Epidermal melanocyte (primary cell): Measurements from ENCODE around the gene COL6A3.

ENCODE experiments used
- DNase-seq: peaks from one replicate; pipeline ENCODE4 v3.0.0; 2011; ENCODE audit warnings: low spot score; ENCODE audit not compliant: insufficient read length

Gene COL6A3

DNA sequence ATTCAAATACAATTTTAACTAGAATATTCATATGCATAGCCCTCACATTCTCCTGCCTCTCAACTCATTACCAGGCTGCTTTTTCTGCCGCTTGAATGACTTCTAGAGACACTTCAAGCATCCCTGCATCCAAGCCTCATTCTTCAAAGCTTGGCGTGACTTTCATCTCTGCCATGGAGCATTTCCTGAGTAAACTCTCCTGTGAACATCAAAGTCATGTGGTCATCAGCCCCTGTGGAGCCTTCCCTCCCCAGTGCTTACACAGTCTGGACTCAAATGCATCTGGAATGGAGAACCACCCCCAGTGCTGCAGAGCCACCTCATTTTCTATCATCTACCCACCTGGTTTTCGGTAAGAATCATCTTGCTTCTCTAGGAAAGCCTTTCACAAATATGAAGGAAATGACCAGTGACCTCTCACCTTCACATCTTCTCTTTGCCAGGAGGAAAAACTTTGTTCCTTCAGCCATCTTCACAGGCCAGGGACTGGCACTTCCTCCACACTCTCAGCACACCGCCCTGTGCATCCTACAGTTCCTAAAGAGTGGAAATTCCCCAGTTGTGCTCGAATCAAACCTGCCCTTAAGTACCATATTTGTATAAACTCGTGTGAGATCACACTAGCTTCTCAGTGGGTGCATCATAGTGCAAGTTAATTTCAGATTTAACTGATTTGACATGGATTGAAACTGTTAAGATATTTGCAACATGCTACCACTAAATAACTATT lies 116.4 kb downstream of the COL6A3 start:
- no peak for DNase-seq

DNA sequence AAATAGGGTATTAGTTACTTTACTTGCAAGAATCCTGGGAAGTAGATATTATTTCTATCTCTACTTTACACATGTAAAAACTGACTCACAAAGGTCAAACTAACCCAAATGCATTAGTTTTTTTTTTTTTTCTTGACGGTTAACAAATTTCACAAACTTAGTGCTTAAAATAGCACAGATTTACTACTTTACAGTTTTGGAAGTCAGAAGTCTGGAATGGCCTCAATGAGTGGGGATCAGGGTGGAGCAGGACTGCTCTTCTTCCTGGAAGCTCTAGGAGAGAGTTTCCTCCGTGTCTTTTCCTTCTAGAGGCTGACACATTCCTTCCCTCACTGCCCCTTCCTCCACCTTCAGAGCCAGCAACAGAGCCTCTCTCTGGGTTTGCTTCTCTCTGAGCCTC lies 117.2 kb downstream of the COL6A3 start:
- no peak for DNase-seq

DNA sequence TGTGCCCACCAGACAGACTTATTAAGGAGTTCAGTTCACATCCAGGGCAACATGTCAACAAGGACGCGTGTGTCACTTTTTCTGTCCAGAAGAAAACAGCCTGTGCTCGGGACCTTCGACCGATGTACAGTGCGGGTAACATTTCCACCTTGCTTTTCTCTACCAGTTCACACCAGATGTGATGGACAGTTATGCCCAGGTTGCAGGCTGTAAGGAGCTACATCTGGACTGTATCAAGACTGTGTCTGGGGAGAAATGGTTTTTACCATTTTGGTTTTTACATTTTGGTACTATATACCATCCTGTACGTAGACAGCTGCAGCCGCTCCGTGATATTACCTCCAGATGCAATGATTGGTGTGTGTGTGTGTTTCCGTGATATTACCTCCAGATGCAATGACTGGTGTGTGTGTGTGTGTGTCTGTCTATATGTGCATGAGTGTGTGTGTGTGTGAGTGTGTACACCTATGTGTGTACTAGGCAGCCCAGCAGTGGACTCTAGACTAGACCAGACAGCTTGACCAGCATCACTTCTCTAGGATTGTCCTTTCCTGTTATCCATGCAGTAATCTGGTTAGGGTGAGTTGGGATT lies 118.0 kb downstream of the COL6A3 start:
- no peak for DNase-seq

DNA sequence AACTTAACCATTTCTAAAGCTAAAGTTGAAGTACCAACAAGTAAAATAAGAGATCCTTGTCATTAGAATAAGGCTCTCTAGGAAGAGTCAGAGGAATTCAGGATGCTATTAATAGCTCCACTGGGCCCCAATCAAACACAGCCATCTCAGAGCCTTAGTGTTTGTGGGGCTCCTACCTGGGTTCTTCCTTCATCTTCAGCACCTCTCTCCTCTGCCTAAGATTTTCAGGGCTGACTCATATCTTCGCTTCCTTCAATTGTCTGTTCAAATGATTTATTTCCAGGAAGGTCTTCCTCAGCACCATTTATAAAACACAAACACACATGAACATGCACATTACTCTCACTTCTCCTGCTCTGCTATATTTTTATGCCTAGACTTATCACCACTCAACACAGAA lies 119.5 kb downstream of the COL6A3 start:
- DNase-seq, result no peak

DNA sequence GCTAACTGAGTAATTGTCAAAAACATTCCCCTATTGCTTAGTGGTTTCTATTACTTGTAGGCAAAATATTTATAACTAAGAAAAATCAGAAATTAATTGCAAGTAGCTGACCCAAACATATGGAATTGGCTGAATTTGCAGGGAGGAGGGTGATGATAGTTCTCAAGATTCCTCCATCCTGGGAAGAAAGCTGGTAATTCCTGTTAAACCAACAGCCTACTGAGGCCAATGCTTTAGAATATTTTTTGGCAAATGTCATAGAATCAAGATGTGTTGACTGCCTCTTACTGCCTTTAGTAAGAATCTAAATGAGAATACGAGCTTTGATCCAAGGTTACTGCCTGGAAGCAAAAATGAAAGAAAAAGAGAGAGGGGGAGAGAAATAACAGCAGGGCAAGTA lies 120.0 kb downstream of the COL6A3 start:
- no peak for DNase-seq

DNA sequence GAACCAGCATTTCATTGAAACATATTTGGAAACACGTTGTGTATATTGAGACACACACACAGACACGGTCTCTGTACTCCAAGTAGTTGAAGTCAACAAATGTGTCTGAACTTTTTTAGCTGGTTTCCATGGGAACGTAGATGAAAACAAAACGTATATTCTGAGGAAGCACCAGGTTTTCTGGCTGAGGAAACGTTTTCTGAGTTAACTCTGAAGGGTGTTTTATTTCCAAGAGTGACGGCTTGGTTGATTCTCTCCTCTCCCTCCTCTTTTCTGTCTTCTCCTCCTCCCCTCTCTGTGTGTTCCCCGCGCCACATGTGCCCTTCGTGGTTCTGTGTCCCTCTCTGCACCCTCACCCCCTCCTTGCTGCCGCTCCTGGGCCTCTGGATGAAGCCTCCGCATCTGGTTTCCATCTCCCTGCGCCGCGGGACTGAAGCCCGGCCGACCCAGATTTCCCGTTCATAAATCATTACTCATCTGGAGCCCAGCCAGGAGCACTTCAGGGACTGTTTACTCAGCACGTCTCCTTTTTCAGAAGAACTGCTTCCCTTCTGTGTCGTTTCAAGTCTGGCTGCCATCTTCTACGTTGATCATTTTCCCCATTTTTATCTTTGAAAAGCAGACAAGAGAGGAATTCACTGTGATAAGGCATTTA lies 122.7 kb downstream of the COL6A3 start:
- peak; percentile 82 for DNase-seq

DNA sequence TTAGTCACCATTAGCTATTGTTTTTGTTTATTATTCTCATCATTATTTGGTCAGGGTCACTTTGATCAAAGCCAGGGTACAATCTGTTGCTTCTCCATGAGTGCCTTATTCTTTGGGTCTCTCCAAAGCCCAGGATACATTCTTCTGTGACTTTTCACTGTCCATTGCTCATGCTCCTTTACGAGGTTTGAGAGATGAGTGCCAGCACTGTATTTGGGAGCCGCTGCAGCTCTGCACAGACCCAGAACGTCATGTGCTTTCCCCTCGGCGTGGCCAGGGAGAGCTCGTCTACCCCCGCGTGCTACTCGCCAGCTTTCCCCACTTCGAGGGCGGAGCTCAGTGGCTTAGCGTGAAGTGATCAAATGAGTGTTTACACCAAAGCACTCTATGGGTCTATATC lies 123.7 kb downstream of the COL6A3 start:
- no peak for DNase-seq

DNA sequence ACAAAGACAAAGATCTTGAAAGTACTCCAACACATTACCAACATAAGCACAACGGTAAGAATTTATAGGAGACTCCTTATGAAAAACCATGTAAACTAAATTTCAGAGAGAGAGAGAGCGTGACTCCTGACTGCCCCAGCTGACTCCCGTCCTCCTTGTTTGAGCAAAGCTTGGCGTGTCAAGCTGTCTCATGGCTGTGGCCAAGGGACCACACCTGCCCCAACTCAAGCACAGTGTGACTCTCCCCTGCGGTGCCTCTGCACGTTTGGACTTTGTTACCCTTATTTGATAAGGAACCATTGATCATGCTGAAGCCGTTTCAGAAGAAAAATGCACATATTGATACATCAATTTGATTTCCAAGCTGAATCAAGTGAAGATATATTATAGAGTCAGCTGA lies 124.8 kb downstream of the COL6A3 start:
- DNase-seq, result no peak

DNA sequence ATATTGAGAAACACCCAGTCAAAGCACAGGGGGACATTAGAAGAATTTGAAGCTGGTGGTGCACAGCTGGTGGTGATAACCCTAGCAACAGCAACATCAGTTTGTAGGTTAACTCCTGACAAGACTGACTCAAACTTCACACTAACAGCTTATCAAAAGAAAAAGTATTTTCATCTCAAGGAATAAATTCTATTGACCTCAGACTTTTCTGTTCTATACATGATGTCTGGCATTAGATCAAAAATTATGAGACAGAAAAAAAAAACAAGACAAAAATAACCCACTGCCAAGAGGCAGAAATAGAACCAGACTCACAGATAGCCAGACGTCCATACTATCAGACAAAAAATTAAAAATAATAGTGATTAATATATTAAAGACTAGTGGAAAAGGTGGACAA lies 126.1 kb downstream of the COL6A3 start:
- no peak for DNase-seq

DNA sequence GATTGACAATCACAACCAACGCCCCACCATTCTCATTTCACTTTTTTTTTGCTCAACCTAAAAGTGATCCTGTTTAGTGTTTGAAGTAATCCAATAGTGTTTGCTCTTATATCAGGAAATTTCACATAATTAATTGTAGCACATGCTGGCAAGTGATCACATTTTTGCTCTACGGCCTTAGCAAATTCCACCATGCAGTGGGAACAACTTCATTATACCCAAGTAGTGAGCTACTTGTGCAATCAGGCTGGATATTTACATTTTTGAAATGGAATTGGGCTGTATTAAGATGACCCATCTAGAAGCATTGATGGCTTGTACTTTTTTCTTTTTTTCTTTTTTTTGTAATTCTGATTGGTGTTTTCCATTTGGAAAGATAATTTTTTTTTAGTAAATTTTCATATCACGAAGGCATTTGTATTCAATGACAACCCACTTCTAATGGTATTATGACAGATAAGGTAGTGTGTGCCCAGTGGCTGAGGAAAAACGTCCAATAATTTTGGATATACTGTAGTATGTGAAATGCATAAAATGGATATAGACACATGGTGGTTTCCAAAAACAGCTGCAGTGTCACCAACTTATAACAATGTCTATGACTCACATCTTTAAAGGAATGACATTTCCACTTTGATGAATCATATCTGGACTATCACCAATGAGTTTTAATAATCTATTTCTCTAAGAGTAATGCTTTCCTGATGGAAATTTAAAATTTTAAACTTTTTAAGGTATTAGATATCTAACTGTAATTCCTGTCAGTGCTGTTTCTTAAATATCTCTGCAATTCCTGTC lies 130.6 kb downstream of the COL6A3 start:
- DNase-seq, result no peak

DNA sequence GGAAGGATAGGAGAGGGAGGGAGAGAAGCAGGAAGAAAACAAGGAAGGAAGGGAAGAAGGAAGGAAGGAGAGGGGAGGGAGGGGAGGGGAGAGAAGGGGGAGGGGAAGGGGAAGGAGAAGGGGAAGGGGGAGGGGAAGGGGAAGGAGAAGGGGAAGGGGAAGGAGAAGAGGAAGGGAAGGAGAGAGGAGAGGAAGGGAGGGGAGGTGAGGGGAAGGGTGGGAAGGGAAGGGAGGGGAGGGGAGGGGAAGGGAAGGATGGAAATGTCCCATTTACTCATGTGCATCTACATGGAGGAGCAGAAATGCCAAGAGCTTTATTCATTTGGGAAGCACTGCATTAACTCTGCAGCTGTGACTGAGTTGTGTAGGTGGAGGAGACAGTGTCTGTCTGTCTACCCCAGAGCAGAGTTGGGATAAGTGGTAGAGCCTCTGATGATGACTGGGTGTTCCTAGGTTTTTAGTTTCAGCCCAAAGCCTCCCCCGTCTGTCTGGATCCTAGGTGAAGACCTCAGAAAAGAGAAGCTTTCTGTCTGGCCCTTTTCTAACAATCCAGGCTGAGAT lies 131.3 kb downstream of the COL6A3 start:
- no peak for DNase-seq

DNA sequence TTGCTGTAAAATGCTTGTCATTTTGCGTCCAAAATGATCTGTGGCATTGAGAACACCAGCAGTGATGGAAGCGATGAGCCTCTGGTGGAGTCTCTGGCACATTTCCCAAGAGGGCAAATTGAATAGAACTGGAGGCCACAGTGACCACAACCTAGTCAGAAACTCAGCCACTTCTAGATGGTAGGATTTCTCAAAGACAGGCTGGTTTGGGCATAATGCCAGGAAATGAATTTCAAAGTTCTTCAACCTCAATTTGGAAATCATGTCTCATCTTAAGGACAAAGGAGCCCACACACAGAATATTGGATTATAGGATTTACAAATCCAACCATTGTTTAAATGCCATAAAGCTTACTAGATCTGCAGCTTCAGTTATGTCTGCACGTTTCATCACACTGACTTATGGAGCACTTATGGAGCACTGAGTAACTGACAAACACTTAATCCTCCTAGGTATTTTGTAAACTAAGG lies 132.1 kb downstream of the COL6A3 start:
- no peak for DNase-seq

DNA sequence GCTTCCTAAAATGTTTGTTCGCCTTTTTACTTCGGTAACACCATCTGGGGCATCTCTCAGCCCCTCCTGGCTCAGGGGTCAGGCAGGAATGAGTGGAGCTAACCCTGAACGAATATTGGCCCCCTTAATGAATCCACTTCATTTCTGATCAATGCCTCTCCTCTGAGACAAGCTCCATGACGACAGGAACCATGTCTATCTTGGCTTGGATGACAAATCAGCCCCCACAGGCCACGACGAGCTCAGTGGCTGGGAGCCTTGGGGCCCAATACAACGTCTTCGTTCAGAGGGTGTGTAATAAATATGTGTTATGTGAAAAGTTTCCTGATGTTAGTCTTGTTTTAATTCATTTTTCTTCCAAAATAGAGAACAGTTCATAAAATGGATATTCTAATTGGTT lies 133.0 kb downstream of the COL6A3 start:
- DNase-seq, result no peak

DNA sequence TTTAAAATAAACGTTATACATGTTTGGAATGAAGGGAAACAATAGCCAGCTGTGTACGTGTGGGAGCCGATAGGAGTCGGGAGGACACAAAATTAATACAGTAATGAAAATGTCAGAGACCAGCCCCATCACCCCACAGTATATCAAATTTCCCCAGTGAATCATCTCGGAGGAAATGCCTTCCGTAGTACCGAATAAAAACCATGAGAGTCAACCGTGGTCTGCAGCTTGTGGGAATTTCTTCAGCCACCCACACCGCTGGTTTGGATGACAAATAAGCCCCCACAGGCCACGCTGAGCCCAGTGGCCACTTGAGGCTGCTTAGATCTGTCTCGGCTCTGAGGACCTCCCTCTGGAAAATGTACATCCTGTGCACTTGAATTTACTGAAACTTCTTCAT lies 133.7 kb downstream of the COL6A3 start:
- DNase-seq, result no peak

DNA sequence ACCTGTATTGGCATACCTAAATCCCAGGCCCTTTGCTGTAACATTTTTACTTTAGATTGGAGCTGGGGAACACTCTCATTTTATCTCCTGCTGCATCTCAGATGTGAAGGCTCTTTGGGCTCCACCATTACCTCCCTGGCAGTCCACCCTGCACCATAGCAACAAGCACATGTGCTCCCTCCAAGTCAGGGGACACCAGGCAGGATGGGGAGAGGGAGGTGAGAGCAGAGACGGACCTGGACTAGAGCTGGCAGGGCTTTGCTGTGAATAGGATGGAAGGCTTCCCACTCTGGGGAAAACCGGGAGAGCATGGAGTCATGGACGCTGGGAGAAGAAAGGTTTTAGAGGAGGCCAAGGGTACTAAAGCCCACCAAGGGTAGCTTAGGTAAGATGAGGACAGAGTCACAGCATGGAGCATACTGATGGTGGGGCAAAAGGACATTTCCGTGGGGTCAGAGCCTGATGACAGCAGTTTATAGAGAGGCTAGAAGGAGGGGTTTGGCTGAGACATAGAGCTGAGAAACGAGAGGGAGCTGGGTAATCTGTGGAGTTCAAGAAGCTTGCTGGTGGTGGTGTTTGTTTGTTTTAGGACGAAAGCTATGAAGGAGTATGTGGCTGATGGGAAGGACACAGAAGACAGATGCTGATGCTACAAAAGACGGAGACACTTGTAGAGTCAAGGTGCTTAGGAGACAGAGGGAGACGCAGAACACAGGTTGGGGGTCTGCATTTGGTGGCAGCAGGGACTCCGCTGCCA lies 134.8 kb downstream of the COL6A3 start:
- no peak for DNase-seq

DNA sequence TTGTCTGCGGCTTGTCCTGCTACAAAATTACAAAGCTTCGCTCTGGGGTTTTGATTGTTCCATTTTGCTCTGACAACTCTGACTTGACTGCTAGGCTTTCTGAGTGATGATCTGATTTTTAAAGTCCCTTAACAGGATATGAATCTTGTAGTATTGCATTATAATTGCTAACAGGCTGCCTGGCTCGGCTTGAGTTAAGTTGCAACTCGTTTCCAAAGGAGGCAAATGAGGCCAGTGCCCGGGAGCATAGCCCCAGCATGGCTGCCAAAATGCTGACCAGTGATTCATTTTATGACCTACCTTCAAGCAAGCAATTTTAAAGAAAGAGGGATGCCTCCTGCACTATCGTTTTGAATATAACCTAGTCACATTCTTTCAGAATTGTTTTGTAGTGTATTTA lies 135.4 kb downstream of the COL6A3 start:
- no peak for DNase-seq

DNA sequence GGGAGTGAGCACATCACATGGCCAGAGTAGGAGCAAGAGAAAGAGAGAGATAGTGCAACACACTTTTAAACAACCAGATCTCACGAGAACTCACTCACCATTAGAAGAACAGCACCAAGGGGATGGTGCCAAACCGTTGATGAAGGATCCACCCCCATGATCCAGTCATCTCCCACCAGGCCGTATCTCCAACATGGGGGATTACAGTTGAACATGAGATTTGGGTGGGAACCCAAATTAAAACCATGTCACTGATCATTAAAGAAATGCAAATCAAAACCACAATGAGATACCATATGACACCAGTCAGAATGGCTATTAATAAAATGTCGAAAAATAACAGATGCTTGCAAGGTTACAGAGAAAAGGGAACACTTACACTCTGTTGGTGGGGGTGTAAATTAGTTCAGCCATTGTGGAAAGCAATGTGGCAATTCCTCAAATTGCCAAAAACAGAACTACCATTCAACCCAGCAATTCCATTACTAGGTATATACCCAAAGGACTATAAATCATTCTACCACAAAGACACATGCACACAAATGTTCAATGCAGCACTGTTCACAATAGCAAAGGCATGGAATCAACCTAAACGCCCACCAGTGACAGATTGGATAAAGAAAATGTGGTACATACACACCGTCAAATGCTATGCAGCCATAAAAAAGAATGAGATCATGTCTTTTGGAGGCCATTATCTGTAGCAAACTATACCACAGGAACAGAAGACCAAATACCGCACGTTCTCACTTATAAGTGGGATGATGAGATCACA lies 137.1 kb downstream of the COL6A3 start:
- DNase-seq, result no peak
